Testis (tissue), 3 donors: ENCODE measurements around the gene SIPA1L3. TPM values are rescaled to one million over a fixed set of nuclear protein-coding genes. Genes with fewer than 3 reads are reported as not detected.

Experiments
- DNase-seq: peaks from one replicate; pipeline ENCODE4 v3.0.0-alpha.2; 2019
- H3K27ac ChIP-seq, 2 donors: fragments of 200-600 bp; sonication (generic); one replicate each; pipeline ENCODE4 v1.5.1; 2019
- H3K27me3 ChIP-seq: fragments of 200-600 bp; sonication (generic); one replicate; pipeline ENCODE4 v1.5.1; 2019
- H3K36me3 ChIP-seq: fragments of 200-600 bp; sonication (generic); one replicate; pipeline ENCODE4 v1.5.1; 2017; ENCODE audit warnings: low read depth; ENCODE audit errors: missing control alignments
- H3K4me1 ChIP-seq: fragments of 200-600 bp; sonication (generic); one replicate; pipeline ENCODE4 v1.5.1; 2019
- H3K4me3 ChIP-seq, 2 donors: fragments of 200-600 bp; sonication (generic); one replicate each; pipeline ENCODE4 v1.5.1; 2017 to 2019
- H3K9me3 ChIP-seq: fragments of 200-600 bp; sonication (generic); one replicate; pipeline ENCODE4 v1.5.1; 2017
- CTCF ChIP-seq, 3 experiments: fragments of 450-650 bp in 2 of 3; fragments of 200-600 bp in 1 of 3; sonication (generic) in 1 of 3; IDR thresholded peaks; one replicate each; pipeline ENCODE4 v1.5.1; 2016 to 2019; ENCODE audit warnings: antibody characterized with exemption in 3 of 3, mild to moderate bottlenecking in 2 of 3, moderate library complexity in 1 of 3
- POLR2A ChIP-seq: fragments of 450-650 bp; IDR thresholded peaks from one replicate; pipeline ENCODE4 v1.6.1; 2017; ENCODE audit warnings: antibody characterized with exemption, mild to moderate bottlenecking, moderate library complexity
- WGBS, 2 donors: methylation state at CpG; one replicate each; pipeline ENCODE4 v1.1.5; 2018; 5-methylcytosine and 5-hydroxymethylcytosine counted together
- intact Hi-C: fragments of 100-400 bp; cut with DNase I; formaldehyde crosslinking; loops from one replicate; pipeline ENCODE4 v1.15.1; 2023; ENCODE audit warnings: low total_unique reads
- polyA plus RNA-seq: library from polyadenylated mRNA; stranded (reverse); fragments of 350-450 nt; fragmentation: Illumina TruSeq; extraction: RNeasy Lipid Tissue Mini Kit (QIAGEN cat#74804); gene quantifications from one replicate; pipeline ENCODE4 v1.2.3, GENCODE V29; 2014; ENCODE audit warnings: low read depth, low replicate concordance; ENCODE audit not compliant: insufficient read depth
- total RNA-seq, 2 donors: library from RNA; depleted of rRNA; stranded (reverse); fragments of >200 nt; gene quantifications; one replicate each; pipeline ENCODE4 v1.2.3, GENCODE V29; 2016

SIPA1L3 gene
- total and polyA plus RNA-seq, 3 donors from 2014 or later, result 21.1 to 47.6 (median 43.7) TPM

- 85 to 86% methylated on average over 4 to 6 of the region's 6 CpGs for WGBS, 2 donors
Measured at GRCh38 chr19:38139122-38139521, 232.1 kb downstream of the SIPA1L3 start.

GRCh38 chr19:38141108-38141507, 234.1 kb downstream of the SIPA1L3 start:
- intact Hi-C loops, result no loop called here
- Histone ChIP-seq H3K36me3 (no peaks in the 10 kb centered on the region), H3K4me1 (no peaks in the 10 kb centered on the region), H3K9me3 (no peaks in the 10 kb centered on the region), H3K27me3 (no peaks in the 10 kb centered on the region), H3K4me3 (no peak overlapping the region), H3K27ac (no peak overlapping the region)
- WGBS, 2 donors, result 94% methylated on average over 13 of the region's 13 CpGs
- no peak for DNase-seq
- TF ChIP-seq CTCF (IDR thresholded peaks at IDR 0.05) (no peak), POLR2A (no peak)

More at GRCh38 chr19:38139122-38139521, 232.1 kb downstream of the SIPA1L3 start:
- H3K27me3 ChIP-seq, result no peaks in the 10 kb centered on the region
- no peaks in the 10 kb centered on the region for H3K36me3 ChIP-seq
- DNase-seq, result no peak
- no peak for TF ChIP-seq POLR2A
- TF ChIP-seq CTCF (IDR thresholded peaks at IDR 0.05), result no peak
- H3K4me1 ChIP-seq, result peaks cover 8% of the 10 kb centered on the region
- intact Hi-C loops, result no loop called here
- H3K9me3 ChIP-seq, result no peaks in the 10 kb centered on the region
- no peak overlapping the region for H3K27ac ChIP-seq
- H3K4me3 ChIP-seq, result no peak overlapping the region

GRCh38 chr19:38142176-38143035, 235.4 kb downstream of the SIPA1L3 start:
- H3K27me3 ChIP-seq, result no peaks in the 10 kb centered on the region
- H3K4me1 ChIP-seq, result no peaks in the 10 kb centered on the region
- TF ChIP-seq POLR2A (no peak), CTCF (IDR thresholded peaks at IDR 0.05) (peak; percentile 40 to 73 (median 66))
- no peaks in the 10 kb centered on the region for H3K9me3 ChIP-seq
- no peak overlapping the region for H3K27ac ChIP-seq
- no peak overlapping the region for H3K4me3 ChIP-seq
- peak; percentile 81 for DNase-seq
- no peaks in the 10 kb centered on the region for H3K36me3 ChIP-seq
- intact Hi-C loops, result no loop called here
- 61 to 73% methylated on average over 17 of the region's 17 CpGs for WGBS, 2 donors

DNA sequence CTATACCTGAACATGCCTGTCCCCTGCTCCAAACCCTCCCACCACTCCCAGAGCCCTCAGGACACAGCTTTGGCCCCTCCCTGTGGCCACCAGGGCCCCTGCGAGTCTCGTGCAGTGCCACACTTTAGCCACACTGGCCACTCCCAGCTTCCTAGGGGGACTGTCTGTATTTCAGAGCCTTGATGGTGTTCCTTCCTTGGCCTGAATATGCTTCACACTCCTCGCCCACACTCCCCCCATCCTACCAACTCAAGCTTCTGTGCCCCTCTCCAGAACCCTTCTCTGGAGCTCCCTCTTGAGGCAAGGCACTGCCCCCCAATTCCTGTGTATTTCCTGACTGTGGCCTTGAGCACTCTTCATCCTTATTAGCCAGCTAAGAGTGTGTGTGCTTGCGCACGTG, 236.8 kb downstream of the SIPA1L3 start:
- WGBS, 2 donors, result 79 to 88% methylated on average over 5 of the region's 5 CpGs
- no peak for DNase-seq
- Histone ChIP-seq H3K9me3 (no peaks in the 10 kb centered on the region), H3K27me3 (no peaks in the 10 kb centered on the region), H3K4me1 (no peaks in the 10 kb centered on the region), H3K27ac (no peak overlapping the region), H3K36me3 (no peaks in the 10 kb centered on the region), H3K4me3 (no peak overlapping the region)
- no peak for TF ChIP-seq POLR2A
- TF ChIP-seq CTCF (IDR thresholded peaks at IDR 0.05), result no peak
- intact Hi-C loops, result no loop called here

- 92 to 97% methylated on average over 6 of the region's 6 CpGs for WGBS, 2 donors
- intact Hi-C loops, result no loop called here
Measured at GRCh38 chr19:38144667-38145066, 237.7 kb downstream of the SIPA1L3 start.

More at GRCh38 chr19:38144667-38145066, 237.7 kb downstream of the SIPA1L3 start:
- no peak overlapping the region for H3K27ac ChIP-seq
- H3K9me3 ChIP-seq, result no peaks in the 10 kb centered on the region
- H3K27me3 ChIP-seq, result no peaks in the 10 kb centered on the region
- no peaks in the 10 kb centered on the region for H3K36me3 ChIP-seq
- no peak overlapping the region for H3K4me3 ChIP-seq
- TF ChIP-seq CTCF (IDR thresholded peaks at IDR 0.05), result no peak
- no peak for TF ChIP-seq POLR2A
- H3K4me1 ChIP-seq, result no peaks in the 10 kb centered on the region
- DNase-seq, result no peak
